Stomach (tissue), 9 donors: Measurements from ENCODE around the gene HOXD1. TPM values are rescaled to one million over a fixed set of nuclear protein-coding genes. Genes with fewer than 3 reads are reported as not detected.

Experiments
- DNase-seq, 2 donors: peaks; one replicate each; pipeline versions ENCODE4 v3.0.0 to v3.0.0-alpha.2; 2013 to 2019
- H3K27ac ChIP-seq, 5 donors: fragments of 200-600 bp in 4 of 5; sonication (generic) in 4 of 5; one replicate each; pipeline ENCODE4 v1.5.1; 2013 to 2019; ENCODE audit warnings: mild to moderate bottlenecking in 1 of 5, moderate library complexity in 1 of 5
- H3K27me3 ChIP-seq, 3 donors: fragments of 200-600 bp; sonication (generic); one replicate each; pipeline ENCODE4 v1.5.1; 2017 to 2019; ENCODE audit warnings: mixed run types in 1 of 3
- H3K36me3 ChIP-seq, 4 donors: fragments of 200-600 bp; sonication (generic); 1 replicate in 3 of 4; 2 replicates in 1 of 4; pipeline ENCODE4 v1.5.1; 2016 to 2019
- H3K4me1 ChIP-seq, 4 donors: fragments of 200-600 bp; sonication (generic); one replicate each; pipeline ENCODE4 v1.5.1; 2016 to 2019
- H3K4me3 ChIP-seq, 4 donors: fragments of 200-600 bp; sonication (generic) in 3 of 4; one replicate each; pipeline ENCODE4 v1.5.1; 2016 to 2019; ENCODE audit warnings: mild to moderate bottlenecking in 1 of 4
- H3K9me3 ChIP-seq, 4 donors: fragments of 200-600 bp; sonication (generic); one replicate each; pipeline ENCODE4 v1.5.1; 2016 to 2019
- CTCF ChIP-seq, 7 experiments: fragments of 450-650 bp in 4 of 7; fragments of 200-600 bp in 3 of 7; sonication (generic) in 3 of 7; IDR thresholded peaks; one replicate each; pipeline ENCODE4 v1.5.1; 2016 to 2019; ENCODE audit warnings: antibody characterized with exemption in 7 of 7, control low read depth in 2 of 7, mild to moderate bottlenecking in 1 of 7
- EP300 ChIP-seq: sonication (generic); formaldehyde crosslinking; IDR thresholded peaks from one replicate; pipeline ENCODE4 v1.6.1; 2017; ENCODE audit warnings: antibody characterized with exemption
- POLR2A ChIP-seq, 4 donors: fragments of 450-650 bp; IDR thresholded peaks; one replicate each; pipeline ENCODE4 v1.6.1; 2016; ENCODE audit warnings: antibody characterized with exemption in 4 of 4, control low read depth in 2 of 4, mild to moderate bottlenecking in 1 of 4, moderate library complexity in 1 of 4
- POLR2AphosphoS5 ChIP-seq, 3 donors: sonication (generic); formaldehyde crosslinking; IDR thresholded peaks; one replicate each; pipeline ENCODE4 v1.6.1; 2016; ENCODE audit warnings: antibody characterized with exemption in 3 of 3
- WGBS, 5 donors: extraction: QIAGEN DNeasy Blood & Tissue Kit in 3 of 5; methylation state at CpG; one replicate each; pipeline versions ENCODE4 v1.1.5 to v1.1.7; 2013 to 2018; 5-methylcytosine and 5-hydroxymethylcytosine counted together
- intact Hi-C: fragments of 100-400 bp; cut with DNase I; formaldehyde crosslinking; loops from one replicate; pipeline ENCODE4 v1.15.1; 2023; ENCODE audit warnings: low total_unique reads
- polyA plus RNA-seq, 3 donors: library from polyadenylated mRNA; stranded (reverse); fragments of 200-250 nt; gene quantifications; one replicate each; pipeline ENCODE4 v1.2.3, GENCODE V29; 2013
- total RNA-seq, 5 donors: library from RNA; depleted of rRNA; stranded (reverse); fragments of >200 nt; gene quantifications; one replicate each; pipeline versions ENCODE4 v1.1.0 to v1.2.3, GENCODE V29; 2014 to 2016
- donor health status: healthy with polysubstance abuse.
- donor health status: Bipolar disorder and iron deficiency.
- donor health status: healthy.

The HOXD1 gene
- total and polyA plus RNA-seq, 8 donors = 0.12 to 0.23 (median 0.18) TPM; not detected in 5

DNA sequence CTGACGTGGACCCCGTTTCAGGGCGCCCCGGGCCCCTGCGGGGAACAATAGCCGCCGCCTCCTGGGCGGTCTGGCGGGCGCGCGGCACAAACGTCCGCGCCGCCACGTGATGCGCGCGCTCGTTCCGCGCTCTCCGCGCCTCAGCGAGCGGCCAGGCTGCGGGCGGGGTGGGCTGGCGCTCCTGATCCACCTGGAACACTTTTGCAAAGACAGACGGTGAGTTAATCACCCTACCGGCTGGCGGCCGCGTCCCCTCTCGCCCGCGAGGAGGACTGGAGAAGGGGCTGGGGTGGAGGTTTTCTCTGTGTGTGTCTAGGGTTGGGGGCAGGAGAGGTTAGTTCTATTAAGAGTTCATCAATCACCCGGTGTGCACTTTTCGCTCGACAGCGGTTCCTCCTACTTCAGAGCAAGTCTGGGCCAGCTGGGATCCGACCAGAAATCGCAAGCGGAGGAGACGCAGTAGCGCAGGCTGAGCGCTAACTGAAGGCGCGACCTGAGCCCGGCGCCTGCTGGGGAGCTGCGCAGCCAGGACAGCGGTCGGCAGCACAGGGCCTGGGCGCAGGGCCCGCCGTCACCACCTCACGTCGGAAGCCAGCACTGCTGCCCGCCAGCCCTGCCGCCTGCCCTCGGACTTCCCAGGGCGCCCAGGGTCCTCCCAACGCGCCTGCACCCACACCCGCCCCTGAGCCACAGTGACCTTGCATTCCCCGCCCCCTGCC lies 10.3 kb upstream of the HOXD1 start:
- intact Hi-C loops = no loop called here
- peak in 1 of 2 donors; percentile 56 for DNase-seq
- peak overlapping the region; percentile 29 to 56 (median 50) for H3K27ac ChIP-seq
- peaks cover 0 to 27% (median 18%) of the 10 kb centered on the region in 4 donors for H3K4me1 ChIP-seq
- peak overlapping the region; percentile 19 to 26 (median 25) for H3K4me3 ChIP-seq
- TF ChIP-seq POLR2A (IDR thresholded peaks at IDR 0.05) (no peak), EP300 (no peak), POLR2AphosphoS5 (IDR thresholded peaks at IDR 0.05) (no peak), CTCF (IDR thresholded peaks at IDR 0.05) (no peak)
- no peaks in the 10 kb centered on the region for H3K9me3 ChIP-seq
- WGBS, 5 donors = 2 to 6% (median 2%) methylated on average over 26 to 68 of the region's 68 CpGs
- H3K36me3 ChIP-seq = no peaks in the 10 kb centered on the region
- peaks cover 23 to 100% (median 57%) of the 10 kb centered on the region in 3 donors for H3K27me3 ChIP-seq

- Histone ChIP-seq H3K4me3 (peak overlapping the region in 2 of 4 donors; percentile 19 to 26), H3K9me3 (no peaks in the 10 kb centered on the region), H3K4me1 (peaks cover 0 to 27% (median 18%) of the 10 kb centered on the region in 4 donors), H3K27ac (peak overlapping the region in 4 of 5 donors; percentile 29 to 56 (median 40)), H3K36me3 (no peaks in the 10 kb centered on the region), H3K27me3 (peaks cover 21 to 100% (median 52%) of the 10 kb centered on the region in 3 donors)
- WGBS, 5 donors = 17 to 24% (median 18%) methylated on average over 7 of the region's 7 CpGs
- DNase-seq = no peak
- TF ChIP-seq POLR2A (IDR thresholded peaks at IDR 0.05) (no peak), CTCF (IDR thresholded peaks at IDR 0.05) (no peak), EP300 (no peak), POLR2AphosphoS5 (IDR thresholded peaks at IDR 0.05) (no peak)
- intact Hi-C loops = no loop called here
Observed at GRCh38 chr2:176178757-176179295, 9.6 kb upstream of the HOXD1 start.

DNA sequence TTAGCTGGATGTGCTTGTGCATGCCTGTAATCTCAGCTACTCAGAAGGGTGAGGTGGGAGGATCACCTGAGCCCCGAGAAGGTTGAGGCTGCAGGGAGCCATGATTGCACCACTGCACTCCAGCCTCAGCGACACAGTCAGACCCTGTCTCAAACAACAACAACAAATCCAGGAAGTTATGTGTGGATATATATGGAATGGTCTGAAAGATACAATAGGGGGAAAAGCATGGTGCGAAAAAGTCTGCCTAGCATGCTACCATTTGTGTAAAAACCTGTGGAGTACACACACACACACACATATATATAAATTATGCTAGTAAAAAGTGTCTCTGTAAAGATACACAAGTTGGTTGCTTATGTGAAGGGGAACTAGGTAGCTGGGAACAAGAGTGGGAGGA lies 6.9 kb upstream of the HOXD1 start:
- Histone ChIP-seq H3K36me3 (no peaks in the 10 kb centered on the region), H3K4me1 (peaks cover 0 to 14% (median 7%) of the 10 kb centered on the region in 4 donors), H3K9me3 (no peaks in the 10 kb centered on the region), H3K4me3 (no peak overlapping the region), H3K27me3 (peaks cover 12 to 100% (median 50%) of the 10 kb centered on the region in 3 donors), H3K27ac (no peak overlapping the region)
- DNase-seq = no peak
- intact Hi-C loops = no loop called here
- TF ChIP-seq POLR2A (IDR thresholded peaks at IDR 0.05) (no peak), POLR2AphosphoS5 (IDR thresholded peaks at IDR 0.05) (no peak), CTCF (IDR thresholded peaks at IDR 0.05) (no peak), EP300 (no peak)
- WGBS, 5 donors = 69 to 79% (median 71%) methylated on average over 3 of the region's 3 CpGs

DNA sequence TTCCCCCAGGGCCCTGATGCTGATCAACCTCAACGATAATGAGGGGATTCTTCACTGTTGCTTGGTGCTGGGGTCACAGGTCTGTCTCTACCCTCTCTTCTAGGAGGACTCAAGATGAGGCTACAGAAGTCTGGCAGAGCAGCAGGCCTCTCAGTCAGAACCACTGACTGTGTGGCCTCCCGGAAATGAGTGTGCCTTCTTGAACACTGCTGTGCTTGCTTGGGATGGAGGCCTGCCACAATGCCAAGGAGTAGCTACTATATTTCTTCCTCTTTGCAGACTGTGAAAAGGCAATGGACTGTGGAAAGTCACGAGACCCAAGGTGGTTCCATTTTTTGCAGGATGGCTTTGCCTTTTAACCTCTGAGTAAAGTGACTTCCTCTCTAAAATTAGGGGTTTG lies 5.8 kb upstream of the HOXD1 start:
- TF ChIP-seq EP300 = no peak
- no peak for TF ChIP-seq POLR2AphosphoS5 (IDR thresholded peaks at IDR 0.05)
- no peak for TF ChIP-seq POLR2A (IDR thresholded peaks at IDR 0.05)
- no peak for TF ChIP-seq CTCF (IDR thresholded peaks at IDR 0.05)
- Histone ChIP-seq H3K36me3 (no peaks in the 10 kb centered on the region), H3K27me3 (peaks cover 12 to 100% (median 51%) of the 10 kb centered on the region in 3 donors), H3K9me3 (no peaks in the 10 kb centered on the region), H3K4me3 (no peak overlapping the region), H3K27ac (no peak overlapping the region), H3K4me1 (peaks cover 2 to 18% (median 10%) of the 10 kb centered on the region in 4 donors)
- 59 to 82% (median 78%) methylated on average over 3 of the region's 3 CpGs for WGBS, 5 donors
- no peak for DNase-seq
- intact Hi-C loops = no loop called here
